ENCODE measurements around the gene CHD9NB.
"Not testable (repeated sequence)": the region's sequence is repeated elsewhere in the genome, so short reads cannot be mapped to it uniquely, and the experiment has no call there.

Gene CHD9NB

DNA sequence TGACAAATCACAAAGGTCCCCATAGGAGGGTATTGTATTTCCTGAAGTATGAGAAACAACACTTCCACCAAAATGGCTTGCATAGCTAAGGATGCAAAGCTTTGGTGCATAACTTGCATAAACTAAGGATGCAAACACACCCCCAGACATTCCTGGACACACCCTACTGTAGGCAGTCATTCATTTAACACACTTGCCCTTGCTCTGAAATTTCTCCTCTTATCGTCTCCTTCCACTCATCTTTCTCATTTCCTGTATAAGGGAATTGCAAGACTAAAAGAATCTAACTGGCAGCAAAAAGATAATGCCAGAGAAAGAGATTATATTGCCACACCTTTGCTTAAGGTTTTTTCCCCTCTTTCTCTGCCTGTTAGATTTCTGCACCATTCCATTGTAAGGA lies 30.4 kb upstream of the CHD9NB start:
- DNase-seq (ENCODE audit: low read depth): no peak

- no peak for DNase-seq (ENCODE audit: low read depth)
Measured at GRCh38 chr16:53082509-53082908, 29.8 kb upstream of the CHD9NB start.

- DNase-seq (ENCODE audit: low read depth): no peak
Measured at GRCh38 chr16:53081686-53082407, 29.1 kb upstream of the CHD9NB start.

DNA sequence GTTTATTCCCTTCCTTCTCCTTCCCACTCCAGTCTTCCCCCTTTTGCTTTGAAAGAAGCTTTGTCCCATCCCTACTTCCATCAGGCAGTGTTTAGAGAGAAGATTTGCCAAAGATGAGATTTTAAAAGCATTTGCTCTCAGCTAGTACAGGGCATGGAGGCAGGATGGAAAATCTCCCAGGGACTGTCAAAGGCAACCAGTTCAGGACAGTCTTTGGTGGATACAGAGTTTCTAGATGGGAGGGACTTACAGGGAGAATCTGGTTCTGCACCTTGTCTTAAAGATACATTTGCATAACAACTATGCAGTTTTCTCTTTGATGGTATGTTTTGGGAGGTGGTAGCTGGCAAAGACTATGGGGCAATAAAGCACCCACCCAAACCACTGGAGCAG lies 28.3 kb upstream of the CHD9NB start:
- no peak for DNase-seq (ENCODE audit: low read depth)

DNA sequence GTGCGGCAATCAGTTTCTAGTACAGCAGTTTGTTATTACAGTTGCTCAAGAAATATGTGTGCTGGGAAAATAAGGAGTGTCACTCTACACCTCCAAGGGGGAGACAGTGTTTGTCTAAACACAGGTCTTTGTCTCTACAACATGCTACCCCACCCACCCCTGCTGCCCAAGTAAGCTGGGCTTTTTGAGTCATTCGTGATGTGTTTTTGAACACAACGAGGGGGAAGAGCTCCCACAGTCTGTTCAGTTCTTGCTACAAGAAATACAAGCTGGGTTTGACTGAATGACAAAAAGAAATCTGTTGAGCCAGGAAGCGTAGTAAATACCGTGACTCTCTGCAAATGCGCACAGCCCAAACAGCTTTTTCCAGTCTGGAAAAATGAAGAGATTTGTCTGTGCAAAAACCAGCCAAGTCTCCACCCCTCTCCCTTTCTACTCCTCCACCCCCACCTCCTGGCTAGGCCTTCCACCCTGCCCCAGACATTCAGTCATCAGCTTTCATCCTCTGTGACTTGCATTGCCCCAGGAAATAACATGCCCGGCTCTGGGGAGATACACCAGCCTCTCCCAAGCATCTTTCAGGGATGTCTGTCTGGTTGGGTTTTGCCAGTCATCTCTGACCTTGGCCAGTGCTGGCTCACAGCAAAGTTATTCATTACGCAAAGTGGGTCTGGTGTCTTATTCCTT lies 27.8 kb upstream of the CHD9NB start:
- no peak for DNase-seq (ENCODE audit: low read depth)

GRCh38 chr16:53078765-53079485 lies 26.2 kb upstream of the CHD9NB start:
- DNase-seq (ENCODE audit: low read depth): no peak

DNA sequence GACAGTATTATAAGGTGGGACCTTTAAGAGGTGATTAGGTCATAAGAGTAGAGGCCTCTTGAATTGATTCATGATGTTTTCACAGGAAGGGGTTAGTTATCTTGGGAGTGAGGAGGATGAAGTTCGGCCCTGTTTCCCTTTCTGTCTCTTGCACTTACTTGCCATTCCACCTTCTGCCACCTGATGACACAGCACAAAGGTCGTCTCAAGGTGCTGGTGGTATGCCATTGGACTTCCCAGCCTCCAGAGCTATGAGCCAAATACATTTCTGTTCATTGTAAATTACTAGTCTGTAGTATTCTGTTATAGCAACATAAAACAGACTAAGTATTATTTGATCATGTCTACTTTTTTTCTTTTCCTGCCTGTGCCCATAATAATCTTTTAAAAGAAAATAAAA lies 25.6 kb upstream of the CHD9NB start:
- no peak for DNase-seq (ENCODE audit: low read depth)

- DNase-seq (ENCODE audit: low read depth): not testable (repeated sequence)
Measured at GRCh38 chr16:53075461-53075860, 22.8 kb upstream of the CHD9NB start.

GRCh38 chr16:53074296-53074695 lies 21.6 kb upstream of the CHD9NB start:
- DNase-seq (ENCODE audit: low read depth): not testable (repeated sequence)

DNA sequence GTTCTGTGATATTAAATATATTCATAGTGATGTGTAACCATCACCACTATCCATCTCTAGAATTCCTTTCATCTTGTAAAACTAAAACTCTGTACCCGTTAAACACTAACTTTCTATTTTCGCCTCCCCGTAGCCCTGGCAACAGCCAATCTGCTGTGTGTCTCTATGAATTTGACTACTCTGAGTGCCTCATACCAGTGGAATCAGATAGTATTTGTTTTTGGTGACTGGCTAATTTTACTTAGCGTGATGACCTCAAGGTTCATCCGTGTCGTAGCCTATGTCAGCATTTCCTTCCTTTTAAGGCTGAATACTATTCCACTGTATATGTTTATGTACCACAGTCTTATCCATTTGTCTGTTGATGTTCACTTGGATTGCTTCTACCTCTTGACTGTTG lies 20.3 kb upstream of the CHD9NB start:
- no peak for DNase-seq (ENCODE audit: low read depth)

DNA sequence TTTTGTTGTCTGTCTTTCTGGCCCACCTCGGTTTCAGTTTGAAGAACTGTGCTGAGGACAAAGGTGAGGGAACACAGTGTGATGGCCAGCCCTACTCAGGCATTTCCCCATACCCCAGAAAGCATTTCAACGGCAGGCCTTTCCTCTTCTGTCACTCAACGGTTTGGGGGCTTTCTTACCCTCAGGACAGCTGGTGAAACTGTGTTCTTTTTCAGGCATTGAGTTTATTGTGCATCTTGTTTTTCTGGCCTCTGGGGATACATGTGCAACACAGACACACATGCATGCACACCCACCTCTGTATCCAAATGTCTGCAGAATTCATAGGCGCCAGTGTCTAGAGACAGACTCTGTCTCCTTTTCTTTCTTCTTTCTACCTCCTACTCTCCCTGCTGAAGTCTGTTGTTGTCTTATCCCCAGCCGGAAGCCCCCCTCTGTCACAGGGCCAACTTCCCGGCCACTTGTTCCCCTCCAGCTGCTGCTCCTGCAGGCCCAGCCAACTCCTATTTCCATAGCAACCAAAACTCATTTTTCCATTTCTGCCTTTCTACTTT lies 19.1 kb upstream of the CHD9NB start:
- no peak for DNase-seq (ENCODE audit: low read depth)

GRCh38 chr16:53069772-53070171 lies 17.1 kb upstream of the CHD9NB start:
- no peak for DNase-seq (ENCODE audit: low read depth)

DNA sequence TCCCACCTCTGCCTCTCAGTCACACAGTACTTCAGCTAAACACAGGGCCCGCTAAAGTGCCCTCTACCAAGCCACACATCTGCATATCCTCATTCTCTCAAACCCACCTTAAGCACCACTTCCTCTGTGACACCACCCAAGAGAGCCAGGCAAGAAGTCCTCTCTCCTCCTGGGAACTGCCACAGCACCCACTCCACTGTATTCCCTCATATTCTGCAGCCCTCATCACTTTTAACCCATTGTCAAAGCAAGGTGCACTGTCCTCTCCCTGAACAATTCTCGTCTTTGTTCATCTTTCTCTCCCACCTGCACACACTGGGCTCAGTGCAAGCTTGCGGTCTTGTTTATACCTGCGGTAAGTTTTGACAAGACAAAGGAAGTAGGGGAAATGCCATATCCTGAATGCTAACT lies 15.7 kb upstream of the CHD9NB start:
- no peak for DNase-seq (ENCODE audit: low read depth)

GRCh38 chr16:53067675-53068074 lies 15.0 kb upstream of the CHD9NB start:
- no peak for DNase-seq (ENCODE audit: low read depth)

- no peak for DNase-seq (ENCODE audit: low read depth)
Measured at GRCh38 chr16:53065461-53066061, 12.9 kb upstream of the CHD9NB start.

DNA sequence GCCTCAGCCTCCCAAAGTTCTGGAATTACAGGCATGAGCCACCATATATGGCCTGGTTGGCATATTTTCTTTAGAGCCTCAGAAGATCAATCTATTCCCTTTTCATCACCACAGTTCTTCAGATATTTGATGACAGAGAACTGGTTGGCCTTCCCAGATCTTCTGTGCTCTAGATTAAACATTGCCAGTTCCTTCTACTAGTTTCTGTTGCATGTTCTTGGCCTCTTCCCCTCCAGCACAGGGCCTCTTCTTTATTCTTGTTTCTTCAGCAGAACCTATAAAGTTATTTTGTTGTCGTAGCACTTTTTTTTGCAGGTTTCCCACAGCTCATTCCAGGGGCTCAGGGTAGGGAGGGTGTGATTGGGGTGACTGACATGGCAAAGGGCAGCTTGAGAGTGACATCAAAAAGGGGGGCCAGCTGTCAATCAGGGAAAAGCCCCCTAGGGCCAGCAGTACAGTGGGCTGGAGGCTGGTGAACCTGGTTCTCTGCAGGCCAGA lies 11.4 kb upstream of the CHD9NB start:
- no peak for DNase-seq (ENCODE audit: low read depth)

DNA sequence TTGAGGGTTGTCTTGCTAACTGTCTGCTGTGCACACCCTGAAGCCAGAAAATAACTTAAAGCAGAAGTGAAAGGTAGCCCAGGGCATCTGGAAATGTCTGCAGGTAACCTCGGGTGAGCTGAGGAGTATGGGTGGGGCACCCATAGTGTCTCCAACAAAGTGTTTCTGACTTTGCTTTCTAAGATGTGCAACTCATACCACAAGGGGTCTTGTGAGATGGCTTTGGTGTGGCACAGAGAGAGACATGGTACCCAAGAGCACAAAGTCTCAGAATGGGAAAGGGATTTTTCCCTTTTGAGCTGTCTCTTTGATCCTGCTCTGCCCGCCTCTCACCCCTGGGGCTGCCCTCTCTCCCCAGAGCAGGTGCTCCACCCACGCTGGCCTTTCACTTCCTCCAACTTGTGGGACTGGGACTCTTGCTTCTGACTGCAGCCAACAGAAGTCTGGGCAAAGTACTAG lies 9.0 kb upstream of the CHD9NB start:
- DNase-seq (ENCODE audit: low read depth): no peak

DNA sequence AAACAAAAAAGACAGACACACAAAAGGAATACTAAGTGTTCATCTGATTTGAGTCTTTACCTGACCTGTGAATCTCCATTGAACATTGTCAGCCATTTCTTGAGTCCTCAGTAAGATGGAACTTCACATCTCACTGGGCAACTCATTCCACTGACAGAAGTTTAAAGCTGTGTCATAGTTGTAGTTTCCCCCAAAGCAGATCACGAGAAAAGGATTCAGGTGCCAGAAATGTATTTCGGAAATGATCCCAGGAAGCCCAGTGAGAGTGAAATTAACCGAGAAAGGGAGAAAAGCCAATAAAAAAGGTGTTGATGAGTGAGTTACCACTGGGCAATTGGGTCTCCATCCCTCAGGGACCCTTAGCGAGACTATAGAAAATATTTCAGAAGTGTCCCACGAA lies 8.6 kb upstream of the CHD9NB start:
- no peak for DNase-seq (ENCODE audit: low read depth)

DNA sequence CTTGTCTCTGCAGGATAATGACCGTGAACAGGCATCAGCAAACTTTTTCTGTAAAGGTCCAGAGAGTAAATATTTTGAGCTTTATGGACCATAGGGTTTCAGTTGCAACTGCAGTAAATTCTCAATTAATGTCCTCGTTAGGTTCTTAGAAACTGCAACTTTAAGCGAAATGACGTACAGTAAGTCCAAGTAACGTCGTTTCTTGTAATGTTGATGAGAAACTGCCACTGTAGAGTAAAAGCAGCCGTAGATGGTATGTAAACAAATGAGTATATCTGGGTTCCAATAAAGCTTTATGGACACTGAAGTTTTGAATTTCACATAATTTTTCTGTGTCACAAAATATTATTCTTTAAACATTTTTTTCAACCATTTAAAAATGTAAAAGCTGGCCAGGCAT lies 7.0 kb upstream of the CHD9NB start:
- DNase-seq (ENCODE audit: low read depth): no peak

DNA sequence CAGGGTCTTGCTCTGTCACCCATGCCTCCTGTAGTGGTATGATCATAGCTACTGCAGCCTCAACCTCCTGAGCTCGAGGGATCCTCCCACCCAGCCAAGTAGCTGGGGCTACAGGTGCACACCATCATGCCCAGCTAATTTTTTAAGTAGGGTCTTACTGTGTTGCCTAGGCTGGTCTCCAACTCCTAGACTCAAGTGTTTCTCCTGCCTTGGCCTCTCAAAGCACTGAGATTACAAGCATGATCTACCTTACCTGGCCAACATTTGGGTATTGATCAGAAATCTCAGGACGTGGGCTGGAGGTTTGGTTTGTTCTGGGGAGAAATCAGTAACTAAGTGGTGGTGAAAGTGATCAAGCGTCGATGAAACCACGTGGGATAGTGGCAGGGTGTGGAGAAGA lies 6.2 kb upstream of the CHD9NB start:
- DNase-seq (ENCODE audit: low read depth): no peak

DNA sequence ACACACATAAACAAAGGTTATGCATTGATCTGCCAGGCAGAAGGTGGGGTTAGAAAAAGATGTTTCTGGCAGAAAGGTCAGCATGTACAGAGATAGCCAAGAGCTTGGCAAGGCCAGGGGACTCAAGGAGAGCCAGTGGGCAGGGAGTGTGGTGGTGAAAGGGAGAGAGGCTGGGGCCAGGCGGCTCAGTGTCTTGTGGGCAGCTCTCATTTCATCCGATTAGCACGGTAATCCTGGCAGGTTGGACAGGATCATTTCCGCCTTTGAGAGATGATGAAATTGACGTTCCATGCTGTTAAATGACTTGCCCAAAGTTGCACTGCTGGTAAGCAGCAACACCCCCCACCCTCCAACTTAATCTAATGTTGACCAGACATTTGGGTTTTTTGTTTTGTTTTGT lies 5.7 kb upstream of the CHD9NB start:
- no peak for DNase-seq (ENCODE audit: low read depth)

DNA sequence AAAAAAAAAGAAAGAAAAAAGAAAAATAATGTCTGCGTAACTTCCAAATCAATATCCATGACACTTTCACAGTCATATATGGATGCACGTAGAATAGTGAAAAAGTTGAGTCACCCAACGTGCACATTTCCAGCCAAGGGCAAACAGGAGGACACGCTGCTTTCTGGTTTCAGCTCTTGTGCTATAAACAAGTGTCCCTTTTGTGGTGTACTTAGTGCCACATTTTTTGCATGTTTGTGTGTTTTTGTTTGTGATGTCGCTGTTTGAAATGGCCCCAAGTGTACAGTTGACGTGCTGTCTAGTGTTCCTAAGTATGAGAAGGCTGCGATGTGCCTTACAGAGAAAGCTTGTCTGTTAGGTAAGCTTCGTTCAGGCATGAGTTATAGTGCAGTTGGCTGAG lies 5.0 kb upstream of the CHD9NB start:
- no peak for DNase-seq (ENCODE audit: low read depth)

All from T follicular helper cell (primary cell).